SK-N-SH treated with all-trans-retinoic acid at 6 μM for 48 hours (cell line): ENCODE data around the gene FABP3.

Experiments
- ATAC-seq: fragments of 200-7000 bp; cut with Tn5 transposase; 3 replicates; pipeline ENCODE4 v1.9.1; 2020; ENCODE audit warnings: mild to moderate bottlenecking, moderate library complexity
- BACH2 ChIP-seq: fragments of 250-450 bp; sonication (Bioruptor Pico); IDR thresholded peaks from 2 replicates; pipeline ENCODE4 v1.9.0; 2021; ENCODE audit warnings: mild to moderate bottlenecking, borderline replicate concordance
- CSDC2 ChIP-seq: fragments of 250-450 bp; sonication (Bioruptor Pico); IDR thresholded peaks from 2 replicates; pipeline ENCODE4 v1.5.0; 2020; ENCODE audit warnings: mild to moderate bottlenecking, moderate library complexity
- ESRRG ChIP-seq: fragments of 250-450 bp; sonication (Bioruptor Pico); IDR thresholded peaks from 2 replicates; pipeline ENCODE4 v1.6.1; 2021; ENCODE audit warnings: mild to moderate bottlenecking
- GLIS3 ChIP-seq: fragments of 250-450 bp; sonication (Bioruptor Pico); IDR thresholded peaks from 2 replicates; pipeline ENCODE4 v1.5.0; 2020; ENCODE audit warnings: mild to moderate bottlenecking, moderate library complexity
- ISL1 ChIP-seq: fragments of 250-450 bp; sonication (Bioruptor Pico); IDR thresholded peaks from 2 replicates; pipeline ENCODE4 v2.1.2; 2022; ENCODE audit warnings: mild to moderate bottlenecking, moderate library complexity
- OSR1 ChIP-seq: fragments of 250-450 bp; sonication (Bioruptor Pico); IDR thresholded peaks from 2 replicates; pipeline ENCODE4 v1.8.0; 2022; ENCODE audit warnings: moderate library complexity, mild to moderate bottlenecking, inconsistent platforms
- PPARA ChIP-seq: fragments of 250-450 bp; sonication (Bioruptor Pico); IDR thresholded peaks from 2 replicates; pipeline ENCODE4 v1.5.0; 2020; ENCODE audit warnings: mild to moderate bottlenecking, borderline replicate concordance
- RARB ChIP-seq: fragments of 250-450 bp; sonication (Bioruptor Pico); IDR thresholded peaks from 2 replicates; pipeline ENCODE4 v1.8.0; 2021; ENCODE audit warnings: mild to moderate bottlenecking, moderate library complexity
- SNAI2 ChIP-seq: fragments of 250-450 bp; sonication (Bioruptor Pico); IDR thresholded peaks from 2 replicates; pipeline ENCODE4 v1.5.0; 2020; ENCODE audit warnings: mild to moderate bottlenecking, moderate library complexity
- TCF4 ChIP-seq: fragments of 250-450 bp; sonication (Bioruptor Pico); IDR thresholded peaks from 2 replicates; pipeline ENCODE4 v1.8.0; 2021; ENCODE audit warnings: mild to moderate bottlenecking, moderate library complexity, borderline replicate concordance
- TOX ChIP-seq: fragments of 250-450 bp; sonication (Bioruptor Pico); IDR thresholded peaks from 2 replicates; pipeline ENCODE4 v1.8.0; 2021; ENCODE audit warnings: mild to moderate bottlenecking, moderate library complexity, borderline replicate concordance
- TSHZ2 ChIP-seq: fragments of 250-450 bp; sonication (Bioruptor Pico); IDR thresholded peaks from 2 replicates; pipeline ENCODE4 v1.5.0; 2020; ENCODE audit warnings: mild to moderate bottlenecking, moderate library complexity
- ZC3H10 ChIP-seq: fragments of 250-450 bp; sonication (Bioruptor Pico); IDR thresholded peaks from 2 replicates; pipeline ENCODE4 v1.5.1; 2021; ENCODE audit warnings: mild to moderate bottlenecking, moderate library complexity
- ZFP3 ChIP-seq: fragments of 250-450 bp; sonication (Bioruptor Pico); IDR thresholded peaks from 2 replicates; pipeline ENCODE4 v1.5.0; 2020; ENCODE audit warnings: mild to moderate bottlenecking, moderate library complexity
- ZFP30 ChIP-seq: fragments of 450-650 bp; formaldehyde crosslinking; IDR thresholded peaks from 2 replicates; pipeline ENCODE4 v1.5.0; 2022; ENCODE audit warnings: mild to moderate bottlenecking, moderate library complexity
- ZNF565 ChIP-seq: fragments of 450-650 bp; formaldehyde crosslinking; conservative IDR thresholded peaks from 2 replicates; pipeline ENCODE4 v1.5.0; 2020; ENCODE audit warnings: low read depth, mild to moderate bottlenecking, moderate library complexity
- ZNF70 ChIP-seq: fragments of 450-650 bp; formaldehyde crosslinking; IDR thresholded peaks from 2 replicates; pipeline ENCODE4 v1.5.0; 2020; ENCODE audit warnings: mild to moderate bottlenecking, moderate library complexity
- ZNF8 ChIP-seq: fragments of 450-650 bp; formaldehyde crosslinking; IDR thresholded peaks from 2 replicates; pipeline ENCODE4 v1.5.0; 2020; ENCODE audit warnings: mild to moderate bottlenecking, moderate library complexity
- TF ChIP-seq, protein P1 (sequence below): fragments of 250-450 bp; sonication (Bioruptor Pico); IDR thresholded peaks from 2 replicates; pipeline ENCODE4 v1.5.1; 2020; ENCODE audit warnings: low read depth, mild to moderate bottlenecking, moderate library complexity
- TF ChIP-seq, protein P2 (sequence below): fragments of 250-450 bp; sonication (Bioruptor Pico); IDR thresholded peaks from 2 replicates; pipeline ENCODE4 v1.5.1; 2021; ENCODE audit warnings: mild to moderate bottlenecking, moderate library complexity
- TF ChIP-seq, protein P3 (sequence below): fragments of 250-450 bp; sonication (Bioruptor Pico); IDR thresholded peaks from 2 replicates; pipeline ENCODE4 v1.8.0; 2020; ENCODE audit warnings: mild to moderate bottlenecking, moderate library complexity, borderline replicate concordance

The FABP3 gene

GRCh38 chr1:31324093-31324492, 48.8 kb downstream of the FABP3 start:
- no peak for TF ChIP-seq TOX (CRISPR knock-in tag)
- ATAC-seq = no peak

DNA sequence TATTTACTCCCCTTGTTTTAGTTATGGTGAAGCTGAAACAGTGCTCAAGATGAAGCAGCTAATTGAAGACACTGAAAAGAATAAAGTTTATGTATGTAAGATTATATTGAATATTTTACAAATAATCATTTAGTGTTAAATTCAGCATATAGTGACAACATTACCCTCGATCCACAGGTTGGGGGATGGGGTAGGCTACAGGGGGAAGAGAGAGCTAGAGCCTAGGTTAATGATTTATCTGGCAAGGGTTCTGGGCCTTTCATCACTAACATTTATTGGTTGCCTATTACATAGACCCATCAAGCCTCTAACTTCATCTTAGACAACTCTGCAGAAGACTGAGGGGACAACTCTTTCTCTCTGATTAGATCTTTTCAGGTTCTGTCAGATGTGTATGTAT, 54.7 kb downstream of the FABP3 start:
- ATAC-seq = no peak

DNA sequence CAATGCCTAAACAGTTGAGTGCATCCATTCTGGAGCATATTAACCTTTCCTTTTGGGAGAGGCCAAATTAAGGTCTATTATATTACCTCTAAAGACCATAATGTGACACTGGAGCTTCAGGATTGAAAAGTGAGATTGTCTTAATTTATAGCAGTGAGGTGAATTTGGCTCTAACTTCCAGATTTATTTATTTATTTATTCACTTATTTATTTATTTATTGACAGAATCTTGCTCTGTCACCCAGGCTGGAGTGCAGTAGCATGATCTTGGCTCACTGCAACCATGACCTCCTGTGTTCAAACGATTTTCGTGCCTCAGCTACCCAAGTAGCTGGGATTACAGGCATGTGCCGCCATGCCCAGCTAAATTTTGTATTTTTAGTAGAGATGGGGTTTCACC, 57.0 kb downstream of the FABP3 start:
- TF ChIP-seq ZNF8 (CRISPR knock-in tag) (no peak), TSHZ2 (CRISPR knock-in tag) (no peak), RARB (CRISPR knock-in tag) (no peak), TCF4 (no peak), ESRRG (no peak), SNAI2 (CRISPR knock-in tag) (no peak), GLIS3 (CRISPR knock-in tag) (no peak), TOX (CRISPR knock-in tag) (no peak), OSR1 (CRISPR knock-in tag) (no peak)
- TF ChIP-seq, protein P1, sequence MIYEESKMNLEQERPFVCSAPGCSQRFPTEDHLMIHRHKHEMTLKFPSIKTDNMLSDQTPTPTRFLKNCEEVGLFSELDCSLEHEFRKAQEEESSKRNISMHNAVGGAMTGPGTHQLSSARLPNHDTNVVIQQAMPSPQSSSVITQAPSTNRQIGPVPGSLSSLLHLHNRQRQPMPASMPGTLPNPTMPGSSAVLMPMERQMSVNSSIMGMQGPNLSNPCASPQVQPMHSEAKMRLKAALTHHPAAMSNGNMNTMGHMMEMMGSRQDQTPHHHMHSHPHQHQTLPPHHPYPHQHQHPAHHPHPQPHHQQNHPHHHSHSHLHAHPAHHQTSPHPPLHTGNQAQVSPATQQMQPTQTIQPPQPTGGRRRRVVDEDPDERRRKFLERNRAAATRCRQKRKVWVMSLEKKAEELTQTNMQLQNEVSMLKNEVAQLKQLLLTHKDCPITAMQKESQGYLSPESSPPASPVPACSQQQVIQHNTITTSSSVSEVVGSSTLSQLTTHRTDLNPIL (CRISPR knock-in tag) = no peak
- TF ChIP-seq, protein P2, sequence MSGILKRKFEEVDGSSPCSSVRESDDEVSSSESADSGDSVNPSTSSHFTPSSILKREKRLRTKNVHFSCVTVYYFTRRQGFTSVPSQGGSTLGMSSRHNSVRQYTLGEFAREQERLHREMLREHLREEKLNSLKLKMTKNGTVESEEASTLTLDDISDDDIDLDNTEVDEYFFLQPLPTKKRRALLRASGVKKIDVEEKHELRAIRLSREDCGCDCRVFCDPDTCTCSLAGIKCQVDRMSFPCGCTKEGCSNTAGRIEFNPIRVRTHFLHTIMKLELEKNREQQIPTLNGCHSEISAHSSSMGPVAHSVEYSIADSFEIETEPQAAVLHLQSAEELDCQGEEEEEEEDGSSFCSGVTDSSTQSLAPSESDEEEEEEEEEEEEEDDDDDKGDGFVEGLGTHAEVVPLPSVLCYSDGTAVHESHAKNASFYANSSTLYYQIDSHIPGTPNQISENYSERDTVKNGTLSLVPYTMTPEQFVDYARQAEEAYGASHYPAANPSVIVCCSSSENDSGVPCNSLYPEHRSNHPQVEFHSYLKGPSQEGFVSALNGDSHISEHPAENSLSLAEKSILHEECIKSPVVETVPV = no peak
- TF ChIP-seq, protein P3, sequence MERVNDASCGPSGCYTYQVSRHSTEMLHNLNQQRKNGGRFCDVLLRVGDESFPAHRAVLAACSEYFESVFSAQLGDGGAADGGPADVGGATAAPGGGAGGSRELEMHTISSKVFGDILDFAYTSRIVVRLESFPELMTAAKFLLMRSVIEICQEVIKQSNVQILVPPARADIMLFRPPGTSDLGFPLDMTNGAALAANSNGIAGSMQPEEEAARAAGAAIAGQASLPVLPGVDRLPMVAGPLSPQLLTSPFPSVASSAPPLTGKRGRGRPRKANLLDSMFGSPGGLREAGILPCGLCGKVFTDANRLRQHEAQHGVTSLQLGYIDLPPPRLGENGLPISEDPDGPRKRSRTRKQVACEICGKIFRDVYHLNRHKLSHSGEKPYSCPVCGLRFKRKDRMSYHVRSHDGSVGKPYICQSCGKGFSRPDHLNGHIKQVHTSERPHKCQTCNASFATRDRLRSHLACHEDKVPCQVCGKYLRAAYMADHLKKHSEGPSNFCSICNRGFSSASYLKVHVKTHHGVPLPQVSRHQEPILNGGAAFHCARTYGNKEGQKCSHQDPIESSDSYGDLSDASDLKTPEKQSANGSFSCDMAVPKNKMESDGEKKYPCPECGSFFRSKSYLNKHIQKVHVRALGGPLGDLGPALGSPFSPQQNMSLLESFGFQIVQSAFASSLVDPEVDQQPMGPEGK = no peak
- no peak for ATAC-seq

More for the DNA sequence above, 54.7 kb downstream of the FABP3 start:
- TF ChIP-seq ZFP3 (CRISPR knock-in tag) (no peak), TOX (CRISPR knock-in tag) (no peak), CSDC2 (CRISPR knock-in tag) (no peak), ISL1 (CRISPR knock-in tag) (no peak), RARB (CRISPR knock-in tag) (no peak), ZFP30 (no peak), ZNF8 (CRISPR knock-in tag) (no peak), SNAI2 (CRISPR knock-in tag) (no peak), TSHZ2 (CRISPR knock-in tag) (no peak), PPARA (CRISPR knock-in tag) (no peak), GLIS3 (CRISPR knock-in tag) (no peak), ZC3H10 (CRISPR knock-in tag) (no peak), ZNF565 (CRISPR knock-in tag) (no peak), ESRRG (no peak), ZNF70 (CRISPR knock-in tag) (no peak), BACH2 (CRISPR knock-in tag) (no peak)
- TF ChIP-seq, protein P1 (CRISPR knock-in tag) = no peak
- TF ChIP-seq, protein P2 = no peak
